ENCODE data around the gene F2R. TPM values are rescaled to one million over a fixed set of nuclear protein-coding genes. Genes with fewer than 3 reads are reported as not detected.
A peak's percentile ranks its signal among the peaks of the same experiment; 100 is the strongest.

Gene F2R
- total RNA-seq, 2 donors from 2014 or later, result 9.4 to 33.4 TPM

- peaks cover 10% of the 10 kb centered on the region for H3K4me1 Mint-ChIP-seq
- peaks cover 93% of the 10 kb centered on the region for H3K36me3 Mint-ChIP-seq (ENCODE audit: low read depth)
- no peak overlapping the region for H3K4me3 Mint-ChIP-seq
- no peaks in the 10 kb centered on the region for H3K9me3 Mint-ChIP-seq
- ATAC-seq (replicated peaks), result no peak
- H3K27ac Mint-ChIP-seq, result no peak overlapping the region
- no peaks in the 10 kb centered on the region for H3K27me3 Mint-ChIP-seq
These were observed 31.0 kb upstream of the F2R start for GRCh38 chr5:76684756-76685519.

- ATAC-seq (replicated peaks), result no peak
- no peak overlapping the region for H3K4me3 Mint-ChIP-seq
- peak overlapping the region; percentile 7 for H3K27ac Mint-ChIP-seq
- H3K4me1 Mint-ChIP-seq, result peaks cover 5% of the 10 kb centered on the region
- H3K9me3 Mint-ChIP-seq, result no peaks in the 10 kb centered on the region
- H3K36me3 Mint-ChIP-seq (ENCODE audit: low read depth), result peaks cover 93% of the 10 kb centered on the region
- no peaks in the 10 kb centered on the region for H3K27me3 Mint-ChIP-seq
These were observed 30.2 kb upstream of the F2R start for GRCh38 chr5:76685704-76686103.

- ATAC-seq (replicated peaks), result no peak
- H3K9me3 Mint-ChIP-seq, result no peaks in the 10 kb centered on the region
- no peak overlapping the region for H3K27ac Mint-ChIP-seq
- no peak overlapping the region for H3K4me3 Mint-ChIP-seq
- no peaks in the 10 kb centered on the region for H3K27me3 Mint-ChIP-seq
- peaks cover 94% of the 10 kb centered on the region for H3K36me3 Mint-ChIP-seq (ENCODE audit: low read depth)
- H3K4me1 Mint-ChIP-seq, result peaks cover 19% of the 10 kb centered on the region
These were observed 27.7 kb upstream of the F2R start for GRCh38 chr5:76688212-76688611.

GRCh38 chr5:76688836-76689235, 27.1 kb upstream of the F2R start:
- Mint-ChIP-seq H3K4me1 (peaks cover 19% of the 10 kb centered on the region), H3K4me3 (no peak overlapping the region), H3K36me3 (ENCODE audit: low read depth) (peaks cover 93% of the 10 kb centered on the region), H3K27ac (no peak overlapping the region), H3K27me3 (no peaks in the 10 kb centered on the region), H3K9me3 (no peaks in the 10 kb centered on the region)
- no peak for ATAC-seq (replicated peaks)

GRCh38 chr5:76689321-76690036, 26.4 kb upstream of the F2R start:
- no peak for ATAC-seq (replicated peaks)
- peaks cover 19% of the 10 kb centered on the region for H3K4me1 Mint-ChIP-seq
- no peak overlapping the region for H3K4me3 Mint-ChIP-seq
- H3K27ac Mint-ChIP-seq, result no peak overlapping the region
- no peaks in the 10 kb centered on the region for H3K9me3 Mint-ChIP-seq
- H3K27me3 Mint-ChIP-seq, result no peaks in the 10 kb centered on the region
- peaks cover 89% of the 10 kb centered on the region for H3K36me3 Mint-ChIP-seq (ENCODE audit: low read depth)

GRCh38 chr5:76690037-76690679, 25.8 kb upstream of the F2R start:
- H3K36me3 Mint-ChIP-seq (ENCODE audit: low read depth), result peaks cover 89% of the 10 kb centered on the region
- H3K27me3 Mint-ChIP-seq, result no peaks in the 10 kb centered on the region
- no peak overlapping the region for H3K27ac Mint-ChIP-seq
- no peak overlapping the region for H3K4me3 Mint-ChIP-seq
- no peaks in the 10 kb centered on the region for H3K9me3 Mint-ChIP-seq
- ATAC-seq (replicated peaks), result no peak
- peaks cover 19% of the 10 kb centered on the region for H3K4me1 Mint-ChIP-seq

DNA sequence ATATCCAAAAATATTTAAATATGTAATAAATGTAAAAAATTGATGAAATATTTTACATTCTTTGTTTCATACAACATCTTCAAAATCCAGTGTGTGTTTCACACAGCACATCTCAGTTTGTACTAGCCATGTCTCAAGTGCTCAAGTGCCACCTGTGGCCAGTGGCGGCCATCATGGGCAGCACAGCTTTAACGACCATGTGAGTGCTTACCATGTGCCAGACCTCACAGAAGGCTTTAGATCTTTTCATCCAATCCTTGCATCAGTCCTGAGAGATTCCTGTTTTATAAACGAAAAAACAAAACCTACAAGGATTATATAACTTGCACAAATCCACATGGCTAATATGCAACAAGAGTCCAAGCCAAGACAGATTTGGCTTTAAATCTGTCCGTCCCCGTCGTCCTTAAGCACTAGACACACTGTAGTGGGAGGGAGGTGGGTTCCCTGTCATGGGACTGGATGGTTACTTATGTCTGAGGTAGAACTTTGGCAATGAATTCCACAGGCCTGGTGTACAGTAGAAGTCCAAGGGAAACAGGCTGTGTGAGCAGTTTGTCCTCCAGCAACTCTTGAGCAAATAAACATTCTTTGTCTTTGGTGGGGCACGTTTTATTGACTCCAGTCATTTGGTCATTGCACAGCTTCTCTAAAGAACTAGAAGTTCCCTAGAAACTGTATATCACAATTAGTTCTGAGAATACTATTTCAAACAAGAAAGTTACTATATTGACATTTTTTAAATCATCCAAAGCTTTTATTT, 25.0 kb upstream of the F2R start:
- no peak for ATAC-seq (replicated peaks)
- Mint-ChIP-seq H3K4me1 (peaks cover 15% of the 10 kb centered on the region), H3K27me3 (no peaks in the 10 kb centered on the region), H3K4me3 (peak overlapping the region; percentile 45), H3K9me3 (no peaks in the 10 kb centered on the region), H3K36me3 (ENCODE audit: low read depth) (peaks cover 89% of the 10 kb centered on the region), H3K27ac (peak overlapping the region; percentile 80)

DNA sequence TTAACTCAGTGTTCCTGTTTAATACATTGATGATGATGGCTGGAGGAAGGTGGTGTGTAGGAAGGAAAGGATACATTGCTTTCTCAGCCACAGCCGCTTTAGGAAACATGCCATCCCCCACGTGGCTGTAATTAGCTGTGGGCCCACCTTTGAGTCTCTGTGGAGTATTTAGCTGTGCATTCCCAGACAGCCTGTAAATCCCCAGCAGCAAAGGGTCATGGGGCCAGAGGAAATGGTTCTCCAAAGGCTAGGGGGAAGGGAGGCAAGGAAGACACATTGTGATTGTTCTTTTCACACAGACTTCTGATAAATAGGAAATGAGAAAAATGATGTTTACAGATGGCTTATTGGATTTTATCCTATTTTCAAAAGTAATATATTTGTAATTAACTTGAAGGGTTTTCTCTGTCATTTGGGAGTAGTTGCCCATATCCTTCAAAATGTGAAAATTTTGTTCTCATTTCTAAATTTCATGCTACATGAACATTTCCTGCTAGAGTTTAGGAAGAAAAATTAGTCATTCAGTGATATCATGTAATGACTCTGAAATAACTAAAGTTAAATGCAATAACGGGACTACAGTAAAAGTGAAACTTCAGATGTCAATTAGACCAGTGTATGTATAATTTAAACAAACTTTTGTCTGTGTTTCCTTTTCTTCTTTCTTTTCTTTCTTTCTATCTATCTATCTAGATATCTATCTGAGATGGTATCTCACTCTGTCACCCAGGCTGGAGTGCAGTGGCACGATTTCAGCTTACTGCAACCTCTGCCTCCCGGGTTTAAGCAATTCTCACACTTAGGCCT, 24.3 kb upstream of the F2R start:
- Mint-ChIP-seq H3K4me3 (peak overlapping the region; percentile 45), H3K9me3 (no peaks in the 10 kb centered on the region), H3K4me1 (peaks cover 15% of the 10 kb centered on the region), H3K36me3 (ENCODE audit: low read depth) (peaks cover 89% of the 10 kb centered on the region), H3K27me3 (no peaks in the 10 kb centered on the region), H3K27ac (peak overlapping the region; percentile 80)
- peak; percentile 93 for ATAC-seq (replicated peaks)

- H3K4me3 Mint-ChIP-seq, result peak overlapping the region; percentile 45
- H3K27ac Mint-ChIP-seq, result peak overlapping the region; percentile 80
- H3K4me1 Mint-ChIP-seq, result peaks cover 15% of the 10 kb centered on the region
- peaks cover 88% of the 10 kb centered on the region for H3K36me3 Mint-ChIP-seq (ENCODE audit: low read depth)
- no peak for ATAC-seq (replicated peaks)
- H3K27me3 Mint-ChIP-seq, result no peaks in the 10 kb centered on the region
- no peaks in the 10 kb centered on the region for H3K9me3 Mint-ChIP-seq
These were observed 23.7 kb upstream of the F2R start for GRCh38 chr5:76692274-76692540.

DNA sequence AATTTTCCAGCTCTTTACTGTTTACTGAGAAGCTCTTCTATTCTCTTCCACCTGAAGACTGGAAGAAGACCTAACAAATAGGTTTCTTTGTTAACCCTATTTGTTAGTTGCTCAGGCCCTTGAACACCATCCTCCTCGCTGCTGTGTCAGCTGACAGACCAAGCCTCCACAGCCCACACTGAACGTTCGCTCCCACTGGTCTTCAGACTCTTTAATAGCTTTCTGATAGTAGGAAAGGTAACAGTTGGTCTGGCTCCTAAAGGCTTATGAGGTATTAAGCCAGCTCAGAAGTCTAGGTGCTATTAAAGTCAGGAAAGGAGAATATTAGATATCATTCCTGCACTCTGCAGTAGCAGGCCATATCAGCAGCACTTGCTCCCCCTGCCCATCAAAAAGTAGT, 23.3 kb upstream of the F2R start:
- H3K27me3 Mint-ChIP-seq, result no peaks in the 10 kb centered on the region
- H3K4me1 Mint-ChIP-seq, result peaks cover 15% of the 10 kb centered on the region
- no peaks in the 10 kb centered on the region for H3K9me3 Mint-ChIP-seq
- no peak overlapping the region for H3K27ac Mint-ChIP-seq
- ATAC-seq (replicated peaks), result no peak
- H3K36me3 Mint-ChIP-seq (ENCODE audit: low read depth), result peaks cover 88% of the 10 kb centered on the region
- H3K4me3 Mint-ChIP-seq, result peak overlapping the region; percentile 45

DNA sequence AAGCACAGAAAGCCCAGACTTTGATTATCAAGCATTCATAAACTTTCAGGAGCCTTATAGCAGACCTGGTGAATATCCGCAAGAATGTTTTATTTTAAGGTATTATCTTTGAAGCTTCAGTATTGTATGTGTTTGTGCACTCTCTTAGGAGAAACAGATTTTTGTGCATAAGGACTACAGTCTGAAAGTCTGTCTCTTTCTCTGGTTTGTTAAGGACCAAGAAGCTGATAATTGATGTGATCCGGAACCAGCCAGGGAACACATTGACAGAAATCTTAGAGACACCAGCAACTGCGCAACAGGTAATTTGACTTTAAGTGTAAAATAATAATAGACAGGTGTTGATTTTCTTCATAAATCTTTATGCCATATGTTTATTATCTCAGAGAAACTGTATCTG, 22.8 kb upstream of the F2R start:
- H3K27me3 Mint-ChIP-seq, result no peaks in the 10 kb centered on the region
- no peak overlapping the region for H3K27ac Mint-ChIP-seq
- no peaks in the 10 kb centered on the region for H3K9me3 Mint-ChIP-seq
- no peak for ATAC-seq (replicated peaks)
- no peak overlapping the region for H3K4me3 Mint-ChIP-seq
- H3K4me1 Mint-ChIP-seq, result peaks cover 15% of the 10 kb centered on the region
- H3K36me3 Mint-ChIP-seq (ENCODE audit: low read depth), result peaks cover 88% of the 10 kb centered on the region

DNA sequence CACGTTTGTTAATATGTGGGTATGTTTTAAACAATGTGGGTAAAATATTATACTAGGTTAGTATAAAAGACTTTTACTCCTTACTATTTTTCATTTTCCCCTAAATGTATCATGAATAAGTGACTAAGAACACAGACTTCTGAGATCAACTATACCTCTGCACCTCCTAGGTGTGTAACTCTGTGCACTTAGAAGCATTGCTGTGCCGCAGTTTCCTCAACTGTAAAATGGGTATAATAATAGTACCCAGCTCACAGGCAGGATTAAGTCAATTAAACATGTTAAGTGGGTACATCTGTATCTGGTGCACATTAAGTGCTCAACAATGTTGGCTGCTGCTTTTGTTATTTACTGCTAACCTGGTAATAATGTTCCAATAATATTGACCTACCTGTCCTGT, 21.6 kb upstream of the F2R start:
- no peaks in the 10 kb centered on the region for H3K9me3 Mint-ChIP-seq

DNA sequence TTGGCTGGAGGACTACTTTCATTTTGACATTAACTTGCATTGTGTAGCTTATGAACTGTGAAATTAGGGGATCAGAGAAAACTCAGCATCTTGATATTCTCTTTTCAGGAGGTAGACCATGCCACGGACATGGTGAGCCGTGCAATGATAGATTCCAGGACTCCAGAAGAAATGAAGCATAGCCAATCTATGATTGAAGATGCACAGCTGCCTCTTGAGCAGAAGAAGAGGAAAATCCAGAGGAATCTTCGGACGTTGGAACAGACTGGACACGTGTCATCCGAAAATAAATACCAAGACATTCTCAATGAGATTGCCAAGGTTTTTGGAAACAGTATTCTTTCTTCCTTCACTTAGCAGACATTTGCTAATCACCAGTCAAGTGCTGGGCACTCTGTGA, 20.6 kb upstream of the F2R start:
- H3K27ac Mint-ChIP-seq, result no peak overlapping the region
- H3K4me1 Mint-ChIP-seq, result peaks cover 15% of the 10 kb centered on the region
- no peak overlapping the region for H3K4me3 Mint-ChIP-seq
- no peaks in the 10 kb centered on the region for H3K9me3 Mint-ChIP-seq
- H3K36me3 Mint-ChIP-seq (ENCODE audit: low read depth), result peaks cover 83% of the 10 kb centered on the region
- no peaks in the 10 kb centered on the region for H3K27me3 Mint-ChIP-seq
- no peak for ATAC-seq (replicated peaks)

More for the DNA sequence above, 21.6 kb upstream of the F2R start:
- H3K27ac Mint-ChIP-seq, result no peak overlapping the region
- H3K36me3 Mint-ChIP-seq (ENCODE audit: low read depth), result peaks cover 87% of the 10 kb centered on the region
- ATAC-seq (replicated peaks), result no peak
- peaks cover 15% of the 10 kb centered on the region for H3K4me1 Mint-ChIP-seq
- H3K27me3 Mint-ChIP-seq, result no peaks in the 10 kb centered on the region
- H3K4me3 Mint-ChIP-seq, result no peak overlapping the region

DNA sequence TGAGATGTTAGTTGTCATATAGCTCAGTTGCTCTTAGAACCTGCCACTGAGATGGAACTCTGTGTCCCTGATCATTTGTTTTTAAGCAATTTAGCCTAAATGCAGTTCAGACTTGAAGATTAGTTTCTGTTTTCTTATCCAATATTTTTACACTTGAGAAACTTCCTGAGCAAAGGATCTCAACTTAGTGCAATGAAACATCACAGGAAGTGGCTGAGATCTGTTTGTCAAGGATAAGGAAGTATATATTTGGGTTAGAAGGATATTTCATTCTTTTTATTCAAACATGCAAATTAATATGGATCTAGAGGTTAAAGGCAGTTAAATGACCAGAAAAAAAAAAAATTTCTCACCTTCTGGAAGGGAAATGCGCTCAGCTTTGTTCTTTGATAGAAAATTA, 19.7 kb upstream of the F2R start:
- H3K27ac Mint-ChIP-seq, result no peak overlapping the region
- H3K4me3 Mint-ChIP-seq, result no peak overlapping the region
- H3K4me1 Mint-ChIP-seq, result peaks cover 9% of the 10 kb centered on the region
- no peak for ATAC-seq (replicated peaks)
- H3K36me3 Mint-ChIP-seq (ENCODE audit: low read depth), result peaks cover 84% of the 10 kb centered on the region
- H3K9me3 Mint-ChIP-seq, result no peaks in the 10 kb centered on the region
- H3K27me3 Mint-ChIP-seq, result no peaks in the 10 kb centered on the region

All from activated T-helper 17 cell treated with anti-CD3 and anti-CD28 coated beads, Interleukin-2, amount 50 U/mL, for 72 hours (primary cell).